ENCODE data around the gene CDH13. TPM values are rescaled to one million over a fixed set of nuclear protein-coding genes. Genes with fewer than 3 reads are reported as not detected.

The CDH13 gene
- total RNA-seq, 4 donors from 2014 or later = 12.5 to 35.9 (median 22.1) TPM

- TF ChIP-seq CTCF (IDR thresholded peaks at IDR 0.05) = no peak
- ATAC-seq (ENCODE audit: low FRiP score) (no peak), DNase-seq (ENCODE audit: low spot score) (no peak)
Measured at GRCh38 chr16:83722456-83723183, 1095.9 kb downstream of the CDH13 start.

GRCh38 chr16:83723244-83723643 is 1096.5 kb downstream of the CDH13 start:
- no peak for TF ChIP-seq CTCF (IDR thresholded peaks at IDR 0.05)
- DNase-seq (ENCODE audit: low spot score) (no peak), ATAC-seq (ENCODE audit: low FRiP score) (no peak)

GRCh38 chr16:83723901-83724300 is 1097.1 kb downstream of the CDH13 start:
- ATAC-seq (ENCODE audit: low FRiP score) (no peak), DNase-seq (ENCODE audit: low spot score) (no peak)
- TF ChIP-seq CTCF (IDR thresholded peaks at IDR 0.05) = no peak

GRCh38 chr16:83724585-83724984 is 1097.8 kb downstream of the CDH13 start:
- no peak for TF ChIP-seq CTCF (IDR thresholded peaks at IDR 0.05)
- ATAC-seq (ENCODE audit: low FRiP score) (no peak), DNase-seq (ENCODE audit: low spot score) (no peak)

- ATAC-seq (ENCODE audit: low FRiP score) = no peak
- DNase-seq (ENCODE audit: low spot score) = no peak
- TF ChIP-seq CTCF (IDR thresholded peaks at IDR 0.05) = no peak
Measured at GRCh38 chr16:83725313-83725712, 1098.5 kb downstream of the CDH13 start.

- ATAC-seq (ENCODE audit: low FRiP score) (no peak), DNase-seq (ENCODE audit: low spot score) (no peak)
- TF ChIP-seq CTCF (IDR thresholded peaks at IDR 0.05) = no peak
Measured at GRCh38 chr16:83727018-83727417, 1100.2 kb downstream of the CDH13 start.

GRCh38 chr16:83727751-83728352 is 1101.1 kb downstream of the CDH13 start:
- DNase-seq (ENCODE audit: low spot score) (no peak), ATAC-seq (ENCODE audit: low FRiP score) (no peak)
- TF ChIP-seq CTCF (IDR thresholded peaks at IDR 0.05) = no peak
